GM23338 (cell line): ENCODE data around the gene SPRED2. TPM values are rescaled to one million over a fixed set of nuclear protein-coding genes. Genes with fewer than 3 reads are reported as not detected.

Source experiments
- ATAC-seq: fragments of 200-7000 bp; cut with Tn5 transposase; 3 replicates; pipeline ENCODE4 v1.9.1; 2020
- DNase-seq: peaks from one replicate; pipeline ENCODE4 v3.0.0-alpha.2; 2015; ENCODE audit warnings: low spot score
- H2AFZ ChIP-seq: fragments of 200-600 bp; sonication (generic); 2 replicates; pipeline ENCODE4 v1.8.0; 2016; ENCODE audit warnings: antibody characterized with exemption, mild to moderate bottlenecking, moderate library complexity
- H3F3A ChIP-seq: fragments of 200-600 bp; sonication (generic); replicated peaks from 2 replicates; pipeline ENCODE4 v1.8.0; 2017; ENCODE audit warnings: antibody characterized with exemption, mixed run types, low read depth
- H3K27ac ChIP-seq: fragments of 200-600 bp; sonication (generic); 2 replicates; pipeline ENCODE4 v1.6.1; 2016; ENCODE audit warnings: low read depth
- H3K27me3 ChIP-seq: fragments of 200-600 bp; sonication (generic); 2 replicates; pipeline ENCODE4 v1.8.0; 2016; ENCODE audit warnings: mild to moderate bottlenecking, mixed run types, moderate library complexity; ENCODE audit not compliant: insufficient read depth
- H3K36me3 ChIP-seq: fragments of 200-600 bp; sonication (generic); 2 replicates; pipeline ENCODE4 v1.8.0; 2016; ENCODE audit warnings: mild to moderate bottlenecking; ENCODE audit not compliant: insufficient read depth
- H3K4me1 ChIP-seq: fragments of 200-600 bp; sonication (generic); 2 replicates; pipeline ENCODE4 v1.8.0; 2016; ENCODE audit warnings: mild to moderate bottlenecking, moderate library complexity; ENCODE audit not compliant: insufficient read depth
- H3K4me2 ChIP-seq: fragments of 200-600 bp; sonication (generic); 2 replicates; pipeline ENCODE4 v1.7.1; 2017; ENCODE audit warnings: mixed run types
- H3K4me3 ChIP-seq: fragments of 200-600 bp; sonication (generic); 2 replicates; pipeline ENCODE4 v1.6.1; 2016; ENCODE audit warnings: mixed run types
- H3K79me2 ChIP-seq: fragments of 200-600 bp; sonication (generic); replicated peaks from 2 replicates; pipeline ENCODE4 v1.8.0; 2017; ENCODE audit warnings: mild to moderate bottlenecking; ENCODE audit not compliant: insufficient read depth
- H3K9me2 ChIP-seq: fragments of 200-600 bp; sonication (generic); 2 replicates; pipeline ENCODE4 v1.8.0; 2017; ENCODE audit not compliant: insufficient read depth
- H4K20me1 ChIP-seq: fragments of 200-600 bp; sonication (generic); replicated peaks from 2 replicates; pipeline ENCODE4 v1.8.0; 2017; ENCODE audit warnings: mild to moderate bottlenecking; ENCODE audit not compliant: insufficient read depth
- H3K27ac Mint-ChIP-seq: 2 replicates; pipeline ENCODE4 v1.8.0; 2020; ENCODE audit warnings: inconsistent platforms, mild to moderate bottlenecking, moderate library complexity, mixed read lengths
- H3K27me3 Mint-ChIP-seq: 3 replicates; pipeline ENCODE4 v1.8.0; 2022; ENCODE audit warnings: low read depth, mild to moderate bottlenecking, moderate library complexity, mixed read lengths, inconsistent platforms; ENCODE audit not compliant: insufficient read depth, poor library complexity
- H3K36me3 Mint-ChIP-seq: 3 replicates; pipeline ENCODE4 v1.8.0; 2021; ENCODE audit warnings: low read depth, mild to moderate bottlenecking, inconsistent platforms, moderate library complexity, mixed read lengths
- H3K4me1 Mint-ChIP-seq: 3 replicates; pipeline ENCODE4 v1.8.0; 2020; ENCODE audit warnings: mild to moderate bottlenecking, inconsistent platforms, mixed read lengths
- H3K4me3 Mint-ChIP-seq: 3 replicates; pipeline ENCODE4 v1.8.0; 2021; ENCODE audit warnings: moderate library complexity, mild to moderate bottlenecking, inconsistent platforms, mixed read lengths
- H3K9me3 Mint-ChIP-seq: 3 replicates; pipeline ENCODE4 v1.8.0; 2020; ENCODE audit warnings: moderate library complexity, mild to moderate bottlenecking, inconsistent platforms, mixed read lengths
- NANOG ChIP-seq: IDR thresholded peaks from 2 replicates; pipeline ENCODE4 v1.6.1; 2016; ENCODE audit warnings: antibody characterized with exemption, borderline replicate concordance
- REST ChIP-seq: IDR thresholded peaks from one replicate; pipeline ENCODE4 v1.6.1; 2018; ENCODE audit warnings: antibody characterized with exemption; ENCODE audit not compliant: unreplicated experiment
- ZNF114 ChIP-seq: fragments of 250-450 bp; sonication (Bioruptor Pico); IDR thresholded peaks from 2 replicates; pipeline ENCODE4 v1.5.0; 2020; ENCODE audit warnings: mild to moderate bottlenecking, moderate library complexity
- polyA plus RNA-seq: library from polyadenylated mRNA; unstranded; fragments of >200 nt; fragmentation: Nextera tagmentation; extraction: Ambion mirVana; gene quantifications from 2 replicates; pipeline ENCODE4 v1.2.1, GENCODE V29; 2016
- total RNA-seq: library from RNA; depleted of rRNA; stranded (reverse); fragments of >200 nt; shearing (Covaris generic); gene quantifications from 2 replicates; pipeline ENCODE4 v1.2.3, GENCODE V29; 2014
- TF ChIP-seq, protein P1 (sequence below): fragments of 250-450 bp; sonication (Bioruptor Pico); IDR thresholded peaks from 2 replicates; pipeline ENCODE4 v1.5.0; 2020; ENCODE audit warnings: mild to moderate bottlenecking, moderate library complexity

SPRED2 gene
- total and polyA plus RNA-seq, 2 experiments from 2014 or later, result 8.7 to 13.0 TPM

- H3K4me1 Mint-ChIP-seq, result peaks cover 10% of the 10 kb centered on the region; the same call in 2 of the 3 replicates
- Histone ChIP-seq H3K27ac (no peak overlapping the region), H3K27me3 (no peaks in the 10 kb centered on the region), H3K79me2 (no peaks in the 10 kb centered on the region), H2AFZ (no peak overlapping the region), H4K20me1 (no peaks in the 10 kb centered on the region), H3F3A (no peaks in the 10 kb centered on the region), H3K9me2 (no peaks in the 10 kb centered on the region), H3K36me3 (no peaks in the 10 kb centered on the region), H3K4me3 (no peak overlapping the region), H3K4me1 (no peaks in the 10 kb centered on the region), H3K4me2 (no peak overlapping the region)
- H3K36me3 Mint-ChIP-seq, result no peaks in the 10 kb centered on the region
- no peak overlapping the region for H3K4me3 Mint-ChIP-seq
- DNase-seq (no peak), ATAC-seq (no peak)
- H3K9me3 Mint-ChIP-seq, result no peaks in the 10 kb centered on the region; the same call in 2 of the 3 replicates
- H3K27ac Mint-ChIP-seq, result no peak overlapping the region
- TF ChIP-seq, protein P1, sequence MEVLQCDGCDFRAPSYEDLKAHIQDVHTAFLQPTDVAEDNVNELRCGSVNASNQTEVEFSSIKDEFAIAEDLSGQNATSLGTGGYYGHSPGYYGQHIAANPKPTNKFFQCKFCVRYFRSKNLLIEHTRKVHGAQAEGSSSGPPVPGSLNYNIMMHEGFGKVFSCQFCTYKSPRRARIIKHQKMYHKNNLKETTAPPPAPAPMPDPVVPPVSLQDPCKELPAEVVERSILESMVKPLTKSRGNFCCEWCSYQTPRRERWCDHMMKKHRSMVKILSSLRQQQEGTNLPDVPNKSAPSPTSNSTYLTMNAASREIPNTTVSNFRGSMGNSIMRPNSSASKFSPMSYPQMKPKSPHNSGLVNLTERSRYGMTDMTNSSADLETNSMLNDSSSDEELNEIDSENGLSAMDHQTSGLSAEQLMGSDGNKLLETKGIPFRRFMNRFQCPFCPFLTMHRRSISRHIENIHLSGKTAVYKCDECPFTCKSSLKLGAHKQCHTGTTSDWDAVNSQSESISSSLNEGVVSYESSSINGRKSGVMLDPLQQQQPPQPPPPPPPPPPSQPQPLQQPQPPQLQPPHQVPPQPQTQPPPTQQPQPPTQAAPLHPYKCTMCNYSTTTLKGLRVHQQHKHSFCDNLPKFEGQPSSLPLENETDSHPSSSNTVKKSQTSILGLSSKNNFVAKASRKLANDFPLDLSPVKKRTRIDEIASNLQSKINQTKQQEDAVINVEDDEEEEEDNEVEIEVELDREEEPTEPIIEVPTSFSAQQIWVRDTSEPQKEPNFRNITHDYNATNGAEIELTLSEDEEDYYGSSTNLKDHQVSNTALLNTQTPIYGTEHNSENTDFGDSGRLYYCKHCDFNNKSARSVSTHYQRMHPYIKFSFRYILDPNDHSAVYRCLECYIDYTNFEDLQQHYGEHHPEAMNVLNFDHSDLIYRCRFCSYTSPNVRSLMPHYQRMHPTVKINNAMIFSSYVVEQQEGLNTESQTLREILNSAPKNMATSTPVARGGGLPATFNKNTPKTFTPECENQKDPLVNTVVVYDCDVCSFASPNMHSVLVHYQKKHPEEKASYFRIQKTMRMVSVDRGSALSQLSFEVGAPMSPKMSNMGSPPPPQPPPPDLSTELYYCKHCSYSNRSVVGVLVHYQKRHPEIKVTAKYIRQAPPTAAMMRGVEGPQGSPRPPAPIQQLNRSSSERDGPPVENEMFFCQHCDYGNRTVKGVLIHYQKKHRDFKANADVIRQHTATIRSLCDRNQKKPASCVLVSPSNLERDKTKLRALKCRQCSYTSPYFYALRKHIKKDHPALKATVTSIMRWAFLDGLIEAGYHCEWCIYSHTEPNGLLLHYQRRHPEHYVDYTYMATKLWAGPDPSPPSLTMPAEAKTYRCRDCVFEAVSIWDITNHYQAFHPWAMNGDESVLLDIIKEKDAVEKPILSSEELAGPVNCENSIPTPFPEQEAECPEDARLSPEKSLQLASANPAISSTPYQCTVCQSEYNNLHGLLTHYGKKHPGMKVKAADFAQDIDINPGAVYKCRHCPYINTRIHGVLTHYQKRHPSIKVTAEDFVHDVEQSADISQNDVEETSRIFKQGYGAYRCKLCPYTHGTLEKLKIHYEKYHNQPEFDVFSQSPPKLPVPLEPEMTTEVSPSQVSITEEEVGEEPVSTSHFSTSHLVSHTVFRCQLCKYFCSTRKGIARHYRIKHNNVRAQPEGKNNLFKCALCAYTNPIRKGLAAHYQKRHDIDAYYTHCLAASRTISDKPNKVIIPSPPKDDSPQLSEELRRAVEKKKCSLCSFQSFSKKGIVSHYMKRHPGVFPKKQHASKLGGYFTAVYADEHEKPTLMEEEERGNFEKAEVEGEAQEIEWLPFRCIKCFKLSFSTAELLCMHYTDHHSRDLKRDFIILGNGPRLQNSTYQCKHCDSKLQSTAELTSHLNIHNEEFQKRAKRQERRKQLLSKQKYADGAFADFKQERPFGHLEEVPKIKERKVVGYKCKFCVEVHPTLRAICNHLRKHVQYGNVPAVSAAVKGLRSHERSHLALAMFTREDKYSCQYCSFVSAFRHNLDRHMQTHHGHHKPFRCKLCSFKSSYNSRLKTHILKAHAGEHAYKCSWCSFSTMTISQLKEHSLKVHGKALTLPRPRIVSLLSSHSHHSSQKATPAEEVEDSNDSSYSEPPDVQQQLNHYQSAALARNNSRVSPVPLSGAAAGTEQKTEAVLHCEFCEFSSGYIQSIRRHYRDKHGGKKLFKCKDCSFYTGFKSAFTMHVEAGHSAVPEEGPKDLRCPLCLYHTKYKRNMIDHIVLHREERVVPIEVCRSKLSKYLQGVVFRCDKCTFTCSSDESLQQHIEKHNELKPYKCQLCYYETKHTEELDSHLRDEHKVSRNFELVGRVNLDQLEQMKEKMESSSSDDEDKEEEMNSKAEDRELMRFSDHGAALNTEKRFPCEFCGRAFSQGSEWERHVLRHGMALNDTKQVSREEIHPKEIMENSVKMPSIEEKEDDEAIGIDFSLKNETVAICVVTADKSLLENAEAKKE, result no peak
- TF ChIP-seq REST, result no peak
- TF ChIP-seq ZNF114, result no peak
- no peak for TF ChIP-seq NANOG
- peaks cover 2% of the 10 kb centered on the region for H3K27me3 Mint-ChIP-seq
Observed at GRCh38 chr2:65456064-65456463, 23.7 kb upstream of the SPRED2 start.
